ENCODE results near the gene LAMA3.

LAMA3 gene

GRCh38 chr18:23641937-23642666 is 47.2 kb upstream of the LAMA3 start:
- peak; percentile 10 for DNase-seq
- no peak for TF ChIP-seq CTCF (IDR thresholded peaks at IDR 0.05; ENCODE audit: borderline replicate concordance, extremely low read depth, low read length, poor library complexity, severe bottlenecking)
- TF ChIP-seq EZH2 (IDR thresholded peaks at IDR 0.05; ENCODE audit: borderline replicate concordance, low read depth, low read length, severe bottlenecking), result no peak
- no peak overlapping the region for H3K9ac ChIP-seq (ENCODE audit: low read depth, low read length)

DNA sequence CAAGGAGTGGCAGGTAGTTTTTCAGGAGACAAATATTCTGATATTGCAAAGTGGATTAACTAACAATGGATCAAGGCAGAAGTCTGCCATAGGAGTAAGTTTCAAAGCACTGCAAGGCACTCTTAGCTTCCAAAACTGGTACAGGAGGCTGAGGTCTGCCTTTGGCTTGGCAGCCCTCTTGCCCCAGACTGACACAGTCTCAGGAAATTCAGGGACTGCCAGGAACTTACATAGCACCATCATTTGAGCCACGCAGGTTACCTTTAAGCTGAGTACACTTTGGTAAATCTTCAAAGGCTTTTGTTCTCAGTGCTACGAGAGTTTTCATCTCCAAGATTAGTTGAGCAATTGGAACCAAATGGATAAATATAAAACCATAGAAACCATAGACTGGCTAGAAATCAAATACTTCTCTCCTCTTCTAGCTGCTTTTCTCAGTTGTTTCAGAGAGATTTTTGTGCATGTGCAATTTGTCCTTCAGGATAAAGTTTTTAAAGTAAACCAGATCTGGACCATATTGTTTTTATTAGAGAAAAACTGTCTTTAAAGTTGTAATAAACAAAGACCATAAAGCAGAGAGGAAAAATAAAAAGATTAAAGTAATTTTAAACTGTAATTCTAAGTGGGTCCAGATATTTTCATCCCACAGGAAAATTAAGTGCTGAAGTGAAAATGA is 45.3 kb upstream of the LAMA3 start:
- no peak overlapping the region for H3K4me3 ChIP-seq (ENCODE audit: low read depth in 1 of 2, low read length in 2 of 2)
- H3K79me2 ChIP-seq (ENCODE audit: insufficient read depth, low read length), result no peaks in the 10 kb centered on the region
- H3K4me1 ChIP-seq (ENCODE audit: insufficient read depth, low read length), result no peaks in the 10 kb centered on the region
- ATAC-seq (ENCODE audit: insufficient read depth, low read depth) (no peak), DNase-seq (no peak)
- H3K4me2 ChIP-seq (ENCODE audit: insufficient read depth, low read length), result no peak overlapping the region
- no peak overlapping the region for H3K27ac ChIP-seq (ENCODE audit: low read length)
- TF ChIP-seq EZH2 (IDR thresholded peaks at IDR 0.05; ENCODE audit: borderline replicate concordance, low read depth, low read length, severe bottlenecking) (no peak), CTCF (IDR thresholded peaks at IDR 0.05; ENCODE audit: borderline replicate concordance, extremely low read depth, low read length, poor library complexity, severe bottlenecking) (no peak)
- H3K9me3 ChIP-seq (ENCODE audit: insufficient read depth, low read length, severe bottlenecking), result peaks cover 15% of the 10 kb centered on the region
- H3K9ac ChIP-seq (ENCODE audit: low read depth, low read length), result no peak overlapping the region
- H2AFZ ChIP-seq (ENCODE audit: low read depth, low read length), result no peak overlapping the region
- no peaks in the 10 kb centered on the region for H4K20me1 ChIP-seq (ENCODE audit: insufficient read depth, low read length)
- no peaks in the 10 kb centered on the region for H3K36me3 ChIP-seq (ENCODE audit: insufficient read depth, low read length)
- H3K27me3 ChIP-seq (ENCODE audit: insufficient read depth, low read length, poor library complexity), result peaks cover 2% of the 10 kb centered on the region

More at GRCh38 chr18:23641937-23642666, 47.2 kb upstream of the LAMA3 start:
- peaks cover 15% of the 10 kb centered on the region for H3K9me3 ChIP-seq (ENCODE audit: insufficient read depth, low read length, severe bottlenecking)
- no peaks in the 10 kb centered on the region for H3K36me3 ChIP-seq (ENCODE audit: insufficient read depth, low read length)
- no peak overlapping the region for H3K27ac ChIP-seq (ENCODE audit: low read length)
- H4K20me1 ChIP-seq (ENCODE audit: insufficient read depth, low read length), result no peaks in the 10 kb centered on the region
- H3K4me1 ChIP-seq (ENCODE audit: insufficient read depth, low read length), result no peaks in the 10 kb centered on the region
- H3K79me2 ChIP-seq (ENCODE audit: insufficient read depth, low read length), result no peaks in the 10 kb centered on the region
- H2AFZ ChIP-seq (ENCODE audit: low read depth, low read length), result no peak overlapping the region
- H3K27me3 ChIP-seq (ENCODE audit: insufficient read depth, low read length, poor library complexity), result no peaks in the 10 kb centered on the region
- no peak for ATAC-seq (ENCODE audit: insufficient read depth, low read depth)
- H3K4me2 ChIP-seq (ENCODE audit: insufficient read depth, low read length), result no peak overlapping the region
- no peak overlapping the region for H3K4me3 ChIP-seq (ENCODE audit: low read depth in 1 of 2, low read length in 2 of 2)

- Histone ChIP-seq H3K9me3 (ENCODE audit: insufficient read depth, low read length, severe bottlenecking) (peaks cover 15% of the 10 kb centered on the region), H2AFZ (ENCODE audit: low read depth, low read length) (no peak overlapping the region), H3K27ac (ENCODE audit: low read length) (no peak overlapping the region), H3K79me2 (ENCODE audit: insufficient read depth, low read length) (no peaks in the 10 kb centered on the region), H4K20me1 (ENCODE audit: insufficient read depth, low read length) (no peaks in the 10 kb centered on the region), H3K4me1 (ENCODE audit: insufficient read depth, low read length) (no peaks in the 10 kb centered on the region), H3K9ac (ENCODE audit: low read depth, low read length) (no peak overlapping the region), H3K4me2 (ENCODE audit: insufficient read depth, low read length) (no peak overlapping the region), H3K36me3 (ENCODE audit: insufficient read depth, low read length) (no peaks in the 10 kb centered on the region), H3K27me3 (ENCODE audit: insufficient read depth, low read length, poor library complexity) (peaks cover 2% of the 10 kb centered on the region), H3K4me3 (ENCODE audit: low read depth in 1 of 2, low read length in 2 of 2) (no peak overlapping the region)
- TF ChIP-seq CTCF (IDR thresholded peaks at IDR 0.05; ENCODE audit: borderline replicate concordance, extremely low read depth, low read length, poor library complexity, severe bottlenecking) (no peak), EZH2 (IDR thresholded peaks at IDR 0.05; ENCODE audit: borderline replicate concordance, low read depth, low read length, severe bottlenecking) (no peak)
- ATAC-seq (ENCODE audit: insufficient read depth, low read depth) (no peak), DNase-seq (no peak)
These were observed 43.6 kb upstream of the LAMA3 start for GRCh38 chr18:23645568-23646175.

Measured in DND-41 (cell line).